HL-60/S4 treated with retinoic acid at 250 ng/mL for 4 days and 3 days (cell line): ENCODE measurements around the gene KDELR1.

Experiments used
- in situ Hi-C: fragments of 300-500 bp; cut with MboI; formaldehyde crosslinking; loops from 2 replicates; pipeline ENCODE4 v1.7.0; 2022; ENCODE audit warnings: low sequenced_read_pairs

Gene KDELR1

DNA sequence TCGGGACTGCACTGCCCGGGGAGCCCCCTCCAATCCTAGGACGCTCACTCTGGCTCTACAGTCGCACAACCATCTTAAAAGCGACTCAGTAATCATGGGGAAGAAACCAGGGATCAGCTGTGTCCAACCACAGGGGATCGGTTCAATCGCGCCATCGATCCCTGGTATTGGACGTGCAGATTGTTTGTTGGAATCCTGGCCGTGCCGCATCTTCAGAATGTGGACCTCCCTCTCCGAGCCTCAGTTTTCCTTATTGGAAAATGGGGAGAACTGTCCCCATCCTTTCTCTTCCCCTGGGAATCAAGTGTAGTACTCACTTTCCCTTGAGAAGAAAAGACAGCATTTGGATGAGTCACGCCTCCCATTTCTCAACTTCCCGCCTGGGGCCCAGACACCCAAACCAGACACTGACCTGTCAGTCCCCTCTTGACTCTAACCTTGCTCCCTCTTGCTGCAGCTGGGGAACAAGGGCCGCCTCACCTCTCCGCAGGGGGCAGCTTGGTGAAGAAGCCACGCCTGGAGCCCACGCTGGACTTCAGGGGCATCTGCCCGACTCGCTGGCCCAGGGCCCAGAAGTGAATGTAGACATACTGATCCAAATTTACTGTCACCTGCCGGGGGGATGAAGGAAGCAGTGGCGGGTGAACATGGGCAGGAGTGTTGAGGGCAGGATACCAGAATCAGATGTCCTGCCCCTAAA, 48.4 kb downstream of the KDELR1 start:
- in situ Hi-C loops, result no loop called here

DNA sequence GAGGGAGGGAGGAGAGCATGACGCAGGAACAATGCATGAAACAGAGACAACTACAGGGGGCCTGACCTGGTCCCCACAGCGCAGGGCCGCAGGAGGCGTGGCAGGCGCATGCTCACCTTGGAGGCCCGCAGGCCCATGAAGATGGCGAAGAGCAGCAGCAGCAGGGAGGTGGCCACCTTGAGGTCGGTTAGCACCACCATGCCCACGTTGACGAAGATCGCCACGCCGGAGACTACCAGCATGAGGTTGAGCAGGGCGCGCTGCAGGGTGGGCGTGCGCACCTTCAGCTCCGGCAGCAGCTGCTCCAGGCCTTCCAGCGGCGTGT, 49.0 kb downstream of the KDELR1 start:
- in situ Hi-C loops, result no loop called here

DNA sequence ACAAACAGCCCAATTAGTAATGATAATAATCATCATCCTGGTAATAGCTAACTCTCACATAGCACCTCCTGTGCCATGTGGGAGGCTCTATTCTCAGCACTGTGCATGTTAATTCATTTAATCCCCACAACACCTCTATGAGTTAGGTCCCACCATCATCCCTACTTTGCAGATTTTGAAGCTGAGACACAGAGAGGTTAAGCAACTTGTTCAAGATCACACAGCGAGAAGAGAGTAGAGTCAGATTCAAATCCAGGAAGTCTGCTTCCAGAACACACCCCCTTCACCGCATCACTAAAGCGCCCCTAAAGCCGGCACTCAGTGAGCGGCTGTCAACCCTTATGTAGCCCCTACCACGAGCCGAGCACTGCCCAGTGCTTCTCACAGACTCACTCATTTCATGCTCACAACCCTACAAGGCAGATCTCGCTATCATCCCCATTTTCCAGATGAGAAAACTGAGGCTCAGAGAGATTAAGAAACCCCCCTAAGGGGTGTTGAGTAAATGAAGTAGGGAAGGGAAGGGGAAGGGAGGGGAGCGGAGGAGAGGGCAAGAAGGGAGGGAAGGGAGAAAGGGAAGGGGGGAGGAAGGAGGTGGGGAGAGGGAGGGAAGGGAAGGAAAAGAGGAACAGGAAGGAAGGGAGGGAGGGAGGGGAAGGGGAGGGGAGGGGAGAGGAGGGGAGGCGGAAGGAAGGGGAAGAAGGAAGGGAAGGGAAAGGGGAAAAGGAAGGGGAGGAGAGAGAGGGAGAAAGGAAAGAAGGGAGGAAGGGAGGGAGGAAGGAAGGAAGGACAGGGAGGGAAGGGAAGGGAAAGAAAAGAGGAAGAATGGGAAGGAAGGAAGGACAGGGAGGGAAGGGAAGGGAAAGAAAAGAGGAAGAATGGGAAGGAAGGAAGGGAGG, 49.6 kb downstream of the KDELR1 start:
- in situ Hi-C loops, result no loop called here

DNA sequence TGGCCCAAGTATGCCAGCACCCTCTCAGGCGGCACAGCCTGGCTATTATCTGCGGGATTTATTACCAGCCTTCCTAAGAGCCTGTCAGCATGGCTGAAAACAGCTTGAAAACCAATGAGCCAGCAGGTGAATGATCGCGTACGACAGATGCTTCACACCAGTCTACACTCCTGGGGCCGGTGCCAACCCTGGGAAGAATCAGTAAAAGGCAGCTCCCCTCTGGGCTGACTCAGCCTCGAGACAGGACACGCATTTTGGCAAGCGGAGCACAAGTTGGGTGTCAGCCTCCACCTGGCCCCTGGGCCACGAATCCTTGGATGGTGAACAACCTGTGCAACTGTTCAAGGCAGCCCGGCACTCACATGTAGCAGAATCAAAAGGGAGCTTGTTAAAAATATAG, 50.4 kb downstream of the KDELR1 start:
- in situ Hi-C loops, result no loop called here

DNA sequence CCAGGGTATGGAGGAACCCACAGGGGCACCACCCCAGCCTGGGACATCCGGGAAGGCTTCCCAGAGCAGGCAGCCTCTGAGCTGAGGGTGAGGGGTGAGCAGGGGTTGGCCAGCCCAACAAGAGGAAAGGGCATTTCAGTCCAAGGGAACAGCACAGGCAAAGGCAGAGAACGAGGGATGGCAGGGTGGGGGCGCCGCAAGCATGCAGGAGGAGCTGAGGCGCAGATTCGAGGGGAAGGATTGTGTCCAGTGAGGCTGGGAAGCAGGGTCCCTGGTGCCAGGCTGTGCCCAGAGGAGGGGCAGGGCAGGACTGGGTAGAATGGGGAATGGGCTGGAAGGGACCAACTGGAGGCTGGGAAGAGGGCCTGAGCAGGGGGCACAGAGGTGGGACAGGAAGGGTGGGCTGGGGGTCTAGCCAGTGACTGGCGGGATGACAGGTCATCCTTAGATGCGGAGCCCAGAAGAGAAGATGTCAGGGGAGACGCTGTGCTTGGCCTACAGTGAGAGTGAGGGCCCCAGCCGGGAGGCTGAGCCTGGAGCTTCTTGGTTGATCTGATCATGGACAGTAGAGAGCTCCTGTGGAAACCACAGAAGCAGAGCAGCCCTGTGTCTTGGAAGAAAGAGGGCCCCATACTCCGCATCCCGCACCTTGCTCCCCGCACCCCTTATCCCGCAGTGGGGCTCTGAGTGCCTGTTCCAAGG, 52.4 kb downstream of the KDELR1 start:
- in situ Hi-C loops, result loop anchor here (10.0 kb wide), 1 partner anchor 246 kb away; no protein-coding TSS in a partner anchor

DNA sequence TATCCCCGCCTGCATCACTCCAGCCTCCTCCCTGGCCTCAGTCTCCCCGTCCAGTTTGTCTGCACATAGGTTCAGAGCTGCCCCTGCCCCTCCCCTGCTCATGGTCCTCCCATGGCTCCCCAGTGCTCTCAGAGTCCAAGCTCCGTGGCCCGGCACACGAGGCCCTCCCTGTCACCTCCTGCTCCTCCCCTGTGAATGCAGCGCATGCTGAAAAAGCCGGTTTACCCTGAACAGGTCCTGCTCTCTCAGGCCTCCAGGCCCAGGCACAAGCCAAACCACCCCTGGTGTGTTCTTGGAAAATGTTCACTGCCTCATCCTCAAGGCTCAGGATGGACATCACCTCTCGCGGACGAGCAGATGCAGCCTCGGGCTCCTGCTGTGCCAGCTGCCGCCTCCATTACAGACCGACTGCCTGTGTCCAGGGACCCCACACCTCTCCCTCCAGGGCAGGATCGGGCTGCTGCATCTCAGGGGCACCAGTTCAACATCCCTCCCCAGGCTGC, 53.0 kb downstream of the KDELR1 start:
- in situ Hi-C loops, result loop anchor here (10.0 kb wide), 1 partner anchor 246 kb away; no protein-coding TSS in a partner anchor

DNA sequence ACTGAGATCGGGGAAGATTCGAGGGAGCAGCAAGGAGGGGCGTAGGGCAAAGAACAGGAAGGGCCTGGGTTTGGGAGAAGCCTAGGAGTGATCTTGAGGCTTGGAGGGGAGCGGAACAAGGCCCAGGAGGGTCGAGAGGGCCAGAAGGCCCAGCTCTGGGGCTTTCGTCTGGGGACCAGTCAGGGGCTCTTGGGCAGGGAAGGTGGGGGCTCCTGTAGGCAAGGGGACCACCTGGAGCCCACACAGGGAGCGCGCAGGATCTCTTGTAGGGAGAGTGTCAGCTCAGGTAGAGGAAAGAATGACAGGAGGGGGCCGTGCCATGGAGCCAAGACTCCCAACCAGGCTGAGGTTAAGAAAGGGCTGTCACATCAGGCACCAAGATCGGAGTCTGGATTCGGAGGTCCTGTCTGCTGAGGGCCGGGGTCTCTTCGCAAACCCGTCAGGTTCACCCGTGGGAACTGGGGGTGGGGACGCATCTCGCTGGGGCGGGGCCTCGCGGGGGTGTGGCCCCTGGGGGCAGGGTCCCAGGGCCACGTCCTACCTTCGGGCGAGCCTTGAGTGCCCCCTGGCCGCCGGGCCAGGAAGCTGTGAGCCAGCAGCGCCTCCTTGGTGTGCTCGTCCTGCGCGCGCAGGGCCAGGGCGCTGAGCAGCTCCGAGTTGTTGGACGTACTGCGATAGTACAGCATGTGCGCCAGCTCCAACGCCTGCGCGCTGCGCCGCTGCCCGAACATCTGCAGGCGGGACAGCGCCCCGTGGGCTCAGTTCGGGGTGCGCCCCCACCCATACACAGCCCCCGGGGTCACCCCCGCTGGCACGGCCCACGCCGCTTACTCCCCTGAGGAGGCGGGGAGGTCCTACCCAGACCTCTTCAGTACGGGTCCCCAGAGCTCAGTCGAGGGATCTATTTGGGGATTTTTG, 57.6 kb downstream of the KDELR1 start:
- in situ Hi-C loops, result loop anchor here (10.0 kb wide), 1 partner anchor 251 kb away; no protein-coding TSS in a partner anchor

DNA sequence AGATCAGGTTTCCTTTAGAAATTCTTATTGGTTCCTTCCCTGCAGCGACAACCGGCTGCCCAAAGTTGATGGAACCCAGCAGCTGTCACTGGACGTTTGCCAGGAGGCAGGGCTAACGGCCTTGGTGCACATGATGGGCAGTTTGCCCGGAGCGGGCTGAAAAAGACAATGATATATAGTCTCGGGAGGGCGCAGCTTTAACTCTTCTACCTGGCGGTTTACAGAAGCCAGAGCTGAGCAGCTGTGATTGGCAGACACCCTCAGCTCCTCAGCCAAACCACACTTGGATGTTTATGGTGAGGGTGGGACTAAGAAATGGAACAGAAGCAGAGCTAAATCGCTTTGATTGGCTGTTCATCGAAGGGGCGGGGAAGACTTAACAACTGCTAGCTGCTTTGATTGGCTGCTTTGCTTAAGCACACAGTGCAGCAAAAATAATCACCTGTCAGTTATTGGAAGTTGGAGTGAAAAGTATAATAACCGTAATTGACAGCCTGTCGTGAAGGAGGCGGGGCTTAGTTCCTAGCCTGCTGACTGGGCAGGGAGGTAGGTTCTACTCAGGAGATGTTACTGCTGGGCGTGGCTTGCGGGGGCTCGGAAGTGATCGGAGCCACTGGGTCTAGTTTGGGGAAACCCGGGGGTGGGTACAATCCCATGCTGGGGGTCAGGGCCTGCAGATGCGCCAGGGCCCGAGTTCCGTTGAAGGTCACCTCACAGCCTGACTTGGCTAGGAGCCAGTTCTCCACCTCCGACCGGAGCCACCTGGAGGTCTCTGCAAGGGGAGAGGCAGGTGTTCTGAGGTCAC, 58.5 kb downstream of the KDELR1 start:
- in situ Hi-C loops, result loop anchor here (10.0 kb wide), 1 partner anchor 252 kb away; no protein-coding TSS in a partner anchor
